ENCODE data around the gene FOSB. TPM values are rescaled to one million over a fixed set of nuclear protein-coding genes. Genes with fewer than 3 reads are reported as not detected.

The FOSB gene
- total and polyA plus RNA-seq, 2 experiments from 2014 or later = 0.55 to 1.9 TPM

DNA sequence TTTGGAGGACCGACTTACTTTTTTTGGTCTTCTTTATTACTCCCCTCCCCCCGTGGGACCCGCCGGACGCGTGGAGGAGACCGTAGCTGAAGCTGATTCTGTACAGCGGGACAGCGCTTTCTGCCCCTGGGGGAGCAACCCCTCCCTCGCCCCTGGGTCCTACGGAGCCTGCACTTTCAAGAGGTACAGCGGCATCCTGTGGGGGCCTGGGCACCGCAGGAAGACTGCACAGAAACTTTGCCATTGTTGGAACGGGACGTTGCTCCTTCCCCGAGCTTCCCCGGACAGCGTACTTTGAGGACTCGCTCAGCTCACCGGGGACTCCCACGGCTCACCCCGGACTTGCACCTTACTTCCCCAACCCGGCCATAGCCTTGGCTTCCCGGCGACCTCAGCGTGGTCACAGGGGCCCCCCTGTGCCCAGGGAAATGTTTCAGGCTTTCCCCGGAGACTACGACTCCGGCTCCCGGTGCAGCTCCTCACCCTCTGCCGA, 409 bp downstream of the FOSB start:
- Histone ChIP-seq H4K20me1 (replicated peaks; ENCODE audit: insufficient read depth) (no peaks in the 10 kb centered on the region), H3K4me2 (peak overlapping the region; percentile 98), H3K79me2 (replicated peaks; ENCODE audit: insufficient read depth) (no peaks in the 10 kb centered on the region), H2AFZ (peak overlapping the region; percentile 93), H3K4me1 (ENCODE audit: insufficient read depth) (peaks cover 22% of the 10 kb centered on the region; the same call in 1 of the 2 replicates), H3K36me3 (ENCODE audit: insufficient read depth) (no peaks in the 10 kb centered on the region), H3F3A (replicated peaks; ENCODE audit: low read depth) (peaks cover 17% of the 10 kb centered on the region), H3K27ac (ENCODE audit: low read depth) (no peak overlapping the region), H3K9me2 (ENCODE audit: insufficient read depth) (no peaks in the 10 kb centered on the region), H3K4me3 (peak overlapping the region; percentile 95), H3K27me3 (ENCODE audit: insufficient read depth) (peaks cover 47% of the 10 kb centered on the region)
- peaks cover 41% of the 10 kb centered on the region for H3K27me3 Mint-ChIP-seq (ENCODE audit: insufficient read depth, low read depth, poor library complexity)
- ATAC-seq (peak; percentile 2), DNase-seq (ENCODE audit: low spot score) (no peak)
- H3K4me3 Mint-ChIP-seq = peak overlapping the region; percentile 87
- H3K27ac Mint-ChIP-seq = peak overlapping the region; percentile 95
- no peaks in the 10 kb centered on the region for H3K9me3 Mint-ChIP-seq
- TF ChIP-seq JUNB (IDR thresholded peaks at IDR 0.05; ENCODE audit: unreplicated experiment) (no peak), CREB1 (CRISPR knock-in tag; IDR thresholded peaks at IDR 0.05; ENCODE audit: low read depth) (no peak), REST (IDR thresholded peaks at IDR 0.05; ENCODE audit: unreplicated experiment) (no peak), POLR2AphosphoS5 (IDR thresholded peaks at IDR 0.05; ENCODE audit: low read depth) (no peak)
- TF ChIP-seq, protein P1, sequence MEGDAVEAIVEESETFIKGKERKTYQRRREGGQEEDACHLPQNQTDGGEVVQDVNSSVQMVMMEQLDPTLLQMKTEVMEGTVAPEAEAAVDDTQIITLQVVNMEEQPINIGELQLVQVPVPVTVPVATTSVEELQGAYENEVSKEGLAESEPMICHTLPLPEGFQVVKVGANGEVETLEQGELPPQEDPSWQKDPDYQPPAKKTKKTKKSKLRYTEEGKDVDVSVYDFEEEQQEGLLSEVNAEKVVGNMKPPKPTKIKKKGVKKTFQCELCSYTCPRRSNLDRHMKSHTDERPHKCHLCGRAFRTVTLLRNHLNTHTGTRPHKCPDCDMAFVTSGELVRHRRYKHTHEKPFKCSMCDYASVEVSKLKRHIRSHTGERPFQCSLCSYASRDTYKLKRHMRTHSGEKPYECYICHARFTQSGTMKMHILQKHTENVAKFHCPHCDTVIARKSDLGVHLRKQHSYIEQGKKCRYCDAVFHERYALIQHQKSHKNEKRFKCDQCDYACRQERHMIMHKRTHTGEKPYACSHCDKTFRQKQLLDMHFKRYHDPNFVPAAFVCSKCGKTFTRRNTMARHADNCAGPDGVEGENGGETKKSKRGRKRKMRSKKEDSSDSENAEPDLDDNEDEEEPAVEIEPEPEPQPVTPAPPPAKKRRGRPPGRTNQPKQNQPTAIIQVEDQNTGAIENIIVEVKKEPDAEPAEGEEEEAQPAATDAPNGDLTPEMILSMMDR (conservative IDR thresholded peaks at IDR 0.05; ENCODE audit: low read depth in 2 of 2) = 0 out of 4 replicates have a peak, but pooled peaks of 1 of the 2 experiments have one; percentile 1
- no peaks in the 10 kb centered on the region; the same call in 2 of the 3 replicates for H3K36me3 Mint-ChIP-seq (ENCODE audit: low read depth)
- peaks cover 20% of the 10 kb centered on the region for H3K4me1 Mint-ChIP-seq

- peaks cover 45% of the 10 kb centered on the region for H3K27me3 Mint-ChIP-seq (ENCODE audit: insufficient read depth, low read depth, poor library complexity)
- Histone ChIP-seq H3K27me3 (ENCODE audit: insufficient read depth) (peaks cover 53% of the 10 kb centered on the region), H3K9me2 (ENCODE audit: insufficient read depth) (no peaks in the 10 kb centered on the region), H2AFZ (peak overlapping the region; percentile 93), H3F3A (replicated peaks; ENCODE audit: low read depth) (peaks cover 17% of the 10 kb centered on the region), H3K79me2 (replicated peaks; ENCODE audit: insufficient read depth) (no peaks in the 10 kb centered on the region), H4K20me1 (replicated peaks; ENCODE audit: insufficient read depth) (no peaks in the 10 kb centered on the region), H3K4me1 (ENCODE audit: insufficient read depth) (peaks cover 25% of the 10 kb centered on the region; the same call in 1 of the 2 replicates), H3K4me2 (peak overlapping the region; percentile 98), H3K4me3 (peak overlapping the region; percentile 95), H3K36me3 (ENCODE audit: insufficient read depth) (no peaks in the 10 kb centered on the region), H3K27ac (ENCODE audit: low read depth) (0 out of 2 replicates have a peak overlapping the region, but pooled peaks have one; percentile 32)
- DNase-seq (ENCODE audit: low spot score) = no peak
- ATAC-seq = peak; percentile 26
- TF ChIP-seq POLR2AphosphoS5 (IDR thresholded peaks at IDR 0.05; ENCODE audit: low read depth) (no peak), ZNF114 (CRISPR knock-in tag; IDR thresholded peaks at IDR 0.05) (no peak)
- peak overlapping the region; percentile 87 for H3K4me3 Mint-ChIP-seq
- H3K4me1 Mint-ChIP-seq = peaks cover 25% of the 10 kb centered on the region
- peak overlapping the region; percentile 95 for H3K27ac Mint-ChIP-seq
- H3K36me3 Mint-ChIP-seq (ENCODE audit: low read depth) = no peaks in the 10 kb centered on the region; the same call in 2 of the 3 replicates
- no peaks in the 10 kb centered on the region for H3K9me3 Mint-ChIP-seq
These were observed 971 bp downstream of the FOSB start for GRCh38 chr19:45468803-45469131.

Measured in GM23338 (cell line).